ENCODE data around the gene HSD17B8.

The HSD17B8 gene

GRCh38 chr6:33204415-33205190, at the start of gene HSD17B8:
Gene HSD17B8, plus strand, starts transcription at chr6:33204655. Its CDS starts 14 bp downstream, at chr6:33204669.
- H3K27ac ChIP-seq (ENCODE audit: low read depth, low read length) = peak within 1 kb of the TSS; percentile 26; the same call in 1 of the 2 replicates
- peaks cover 25% of the 10 kb centered on the region for H3K36me3 ChIP-seq (ENCODE audit: control insufficient read depth, insufficient read depth, low read length)
- H3K9ac ChIP-seq (ENCODE audit: low read length) = peak within 1 kb of the TSS; percentile 65
- H3K27me3 ChIP-seq (ENCODE audit: control insufficient read depth, insufficient read depth, low read length) = peaks cover 27% of the 10 kb centered on the region
- no peaks in the 10 kb centered on the region for H3K9me3 ChIP-seq (ENCODE audit: control insufficient read depth, insufficient read depth, low read depth, low read length)
- H3K4me3 ChIP-seq (ENCODE audit: low read depth, low read length) = peak within 1 kb of the TSS; percentile 82
- peaks cover 38% of the 10 kb centered on the region; the same call in 1 of the 2 replicates for H3K4me1 ChIP-seq (ENCODE audit: control insufficient read depth, insufficient read depth, low read length)

- peaks cover 6% of the 10 kb centered on the region; the same call in 1 of the 2 replicates for H3K27me3 ChIP-seq (ENCODE audit: control insufficient read depth, insufficient read depth, low read length)
- no peaks in the 10 kb centered on the region for H3K36me3 ChIP-seq (ENCODE audit: control insufficient read depth, insufficient read depth, low read length)
- H3K4me1 ChIP-seq (ENCODE audit: control insufficient read depth, insufficient read depth, low read length) = peaks cover 8% of the 10 kb centered on the region
Measured at GRCh38 chr6:33156561-33156960, 47.9 kb upstream of the HSD17B8 start.

GRCh38 chr6:33156964-33157363, 47.5 kb upstream of the HSD17B8 start:
- Histone ChIP-seq H3K27me3 (ENCODE audit: control insufficient read depth, insufficient read depth, low read length) (peaks cover 10% of the 10 kb centered on the region), H3K9me3 (ENCODE audit: control insufficient read depth, insufficient read depth, low read depth, low read length) (0 out of 2 replicates have a peak, but pooled peaks cover 5% of the 10 kb centered on the region), H3K36me3 (ENCODE audit: control insufficient read depth, insufficient read depth, low read length) (no peaks in the 10 kb centered on the region), H3K9ac (ENCODE audit: low read length) (no peak overlapping the region), H3K4me1 (ENCODE audit: control insufficient read depth, insufficient read depth, low read length) (peaks cover 11% of the 10 kb centered on the region), H3K27ac (ENCODE audit: low read depth, low read length) (no peak overlapping the region), H3K4me3 (ENCODE audit: low read depth, low read length) (no peak overlapping the region)

More at GRCh38 chr6:33156561-33156960, 47.9 kb upstream of the HSD17B8 start:
- Histone ChIP-seq H3K4me3 (ENCODE audit: low read depth, low read length) (no peak overlapping the region), H3K9me3 (ENCODE audit: control insufficient read depth, insufficient read depth, low read depth, low read length) (peaks cover 8% of the 10 kb centered on the region; the same call in 1 of the 2 replicates), H3K27ac (ENCODE audit: low read depth, low read length) (no peak overlapping the region), H3K9ac (ENCODE audit: low read length) (no peak overlapping the region)

GRCh38 chr6:33160096-33160495, 44.4 kb upstream of the HSD17B8 start:
- Histone ChIP-seq H3K9me3 (ENCODE audit: control insufficient read depth, insufficient read depth, low read depth, low read length) (no peaks in the 10 kb centered on the region), H3K36me3 (ENCODE audit: control insufficient read depth, insufficient read depth, low read length) (no peaks in the 10 kb centered on the region)

GRCh38 chr6:33160728-33161344, 43.6 kb upstream of the HSD17B8 start:
- no peak overlapping the region for H3K27ac ChIP-seq (ENCODE audit: low read depth, low read length)
- no peaks in the 10 kb centered on the region for H3K36me3 ChIP-seq (ENCODE audit: control insufficient read depth, insufficient read depth, low read length)
- H3K9ac ChIP-seq (ENCODE audit: low read length) = no peak overlapping the region
- H3K9me3 ChIP-seq (ENCODE audit: control insufficient read depth, insufficient read depth, low read depth, low read length) = no peaks in the 10 kb centered on the region
- peaks cover 31% of the 10 kb centered on the region for H3K27me3 ChIP-seq (ENCODE audit: control insufficient read depth, insufficient read depth, low read length)
- H3K4me1 ChIP-seq (ENCODE audit: control insufficient read depth, insufficient read depth, low read length) = peaks cover 15% of the 10 kb centered on the region
- H3K4me3 ChIP-seq (ENCODE audit: low read depth, low read length) = peak overlapping the region; percentile 71

More at GRCh38 chr6:33160096-33160495, 44.4 kb upstream of the HSD17B8 start:
- H3K9ac ChIP-seq (ENCODE audit: low read length) = no peak overlapping the region
- H3K27ac ChIP-seq (ENCODE audit: low read depth, low read length) = no peak overlapping the region
- H3K27me3 ChIP-seq (ENCODE audit: control insufficient read depth, insufficient read depth, low read length) = peaks cover 29% of the 10 kb centered on the region
- no peak overlapping the region for H3K4me3 ChIP-seq (ENCODE audit: low read depth, low read length)
- H3K4me1 ChIP-seq (ENCODE audit: control insufficient read depth, insufficient read depth, low read length) = peaks cover 15% of the 10 kb centered on the region

GRCh38 chr6:33161354-33162331, 42.8 kb upstream of the HSD17B8 start:
- Histone ChIP-seq H3K9ac (ENCODE audit: low read length) (peak overlapping the region; percentile 62), H3K9me3 (ENCODE audit: control insufficient read depth, insufficient read depth, low read depth, low read length) (no peaks in the 10 kb centered on the region), H3K27me3 (ENCODE audit: control insufficient read depth, insufficient read depth, low read length) (peaks cover 35% of the 10 kb centered on the region), H3K27ac (ENCODE audit: low read depth, low read length) (no peak overlapping the region), H3K4me1 (ENCODE audit: control insufficient read depth, insufficient read depth, low read length) (peaks cover 15% of the 10 kb centered on the region), H3K36me3 (ENCODE audit: control insufficient read depth, insufficient read depth, low read length) (no peaks in the 10 kb centered on the region), H3K4me3 (ENCODE audit: low read depth, low read length) (peak overlapping the region; percentile 71)

GRCh38 chr6:33163540-33163939, 40.9 kb upstream of the HSD17B8 start:
- Histone ChIP-seq H3K27me3 (ENCODE audit: control insufficient read depth, insufficient read depth, low read length) (peaks cover 35% of the 10 kb centered on the region), H3K27ac (ENCODE audit: low read depth, low read length) (no peak overlapping the region), H3K9me3 (ENCODE audit: control insufficient read depth, insufficient read depth, low read depth, low read length) (no peaks in the 10 kb centered on the region), H3K4me1 (ENCODE audit: control insufficient read depth, insufficient read depth, low read length) (peaks cover 15% of the 10 kb centered on the region), H3K36me3 (ENCODE audit: control insufficient read depth, insufficient read depth, low read length) (no peaks in the 10 kb centered on the region), H3K9ac (ENCODE audit: low read length) (no peak overlapping the region), H3K4me3 (ENCODE audit: low read depth, low read length) (no peak overlapping the region)

GRCh38 chr6:33164176-33164575, 40.3 kb upstream of the HSD17B8 start:
- H3K36me3 ChIP-seq (ENCODE audit: control insufficient read depth, insufficient read depth, low read length) = no peaks in the 10 kb centered on the region
- peaks cover 15% of the 10 kb centered on the region for H3K4me1 ChIP-seq (ENCODE audit: control insufficient read depth, insufficient read depth, low read length)
- no peaks in the 10 kb centered on the region for H3K9me3 ChIP-seq (ENCODE audit: control insufficient read depth, insufficient read depth, low read depth, low read length)
- peaks cover 35% of the 10 kb centered on the region for H3K27me3 ChIP-seq (ENCODE audit: control insufficient read depth, insufficient read depth, low read length)
- no peak overlapping the region for H3K9ac ChIP-seq (ENCODE audit: low read length)
- H3K4me3 ChIP-seq (ENCODE audit: low read depth, low read length) = no peak overlapping the region
- H3K27ac ChIP-seq (ENCODE audit: low read depth, low read length) = no peak overlapping the region

- Histone ChIP-seq H3K4me1 (ENCODE audit: control insufficient read depth, insufficient read depth, low read length) (peaks cover 15% of the 10 kb centered on the region), H3K27me3 (ENCODE audit: control insufficient read depth, insufficient read depth, low read length) (peaks cover 35% of the 10 kb centered on the region)
Measured at GRCh38 chr6:33164665-33165373, 39.6 kb upstream of the HSD17B8 start.

GRCh38 chr6:33165581-33166258, 38.7 kb upstream of the HSD17B8 start:
- H3K9me3 ChIP-seq (ENCODE audit: control insufficient read depth, insufficient read depth, low read depth, low read length) = no peaks in the 10 kb centered on the region
- no peak overlapping the region for H3K9ac ChIP-seq (ENCODE audit: low read length)
- no peaks in the 10 kb centered on the region for H3K36me3 ChIP-seq (ENCODE audit: control insufficient read depth, insufficient read depth, low read length)
- H3K27ac ChIP-seq (ENCODE audit: low read depth, low read length) = no peak overlapping the region
- H3K4me3 ChIP-seq (ENCODE audit: low read depth, low read length) = no peak overlapping the region
- peaks cover 35% of the 10 kb centered on the region for H3K27me3 ChIP-seq (ENCODE audit: control insufficient read depth, insufficient read depth, low read length)
- H3K4me1 ChIP-seq (ENCODE audit: control insufficient read depth, insufficient read depth, low read length) = peaks cover 14% of the 10 kb centered on the region

More at GRCh38 chr6:33164665-33165373, 39.6 kb upstream of the HSD17B8 start:
- no peak overlapping the region for H3K9ac ChIP-seq (ENCODE audit: low read length)
- no peaks in the 10 kb centered on the region for H3K9me3 ChIP-seq (ENCODE audit: control insufficient read depth, insufficient read depth, low read depth, low read length)
- H3K36me3 ChIP-seq (ENCODE audit: control insufficient read depth, insufficient read depth, low read length) = no peaks in the 10 kb centered on the region
- no peak overlapping the region for H3K27ac ChIP-seq (ENCODE audit: low read depth, low read length)
- no peak overlapping the region for H3K4me3 ChIP-seq (ENCODE audit: low read depth, low read length)

Data from HUES6 (cell line).